H9 (cell line): Measurements from ENCODE around the gene HVCN1. TPM values are rescaled to one million over a fixed set of nuclear protein-coding genes. Genes with fewer than 3 reads are reported as not detected.

ENCODE experiments used
- DNase-seq: peaks from one replicate; pipeline ENCODE4 v3.0.0-alpha.2; 2017
- H2AFZ ChIP-seq: one replicate; pipeline ENCODE4 v1.6.1; 2013; ENCODE audit warnings: mild to moderate bottlenecking, low read length, control low read depth, moderate library complexity
- H2AK5ac ChIP-seq: 2 replicates; pipeline ENCODE4 v1.6.1; 2013; ENCODE audit warnings: low read length, control low read depth, mixed read lengths; ENCODE audit not compliant: insufficient read length
- H2BK120ac ChIP-seq: one replicate; pipeline ENCODE4 v1.6.1; 2013; ENCODE audit warnings: low read depth, mild to moderate bottlenecking, low read length, control low read depth, inconsistent platforms; ENCODE audit not compliant: poor library complexity, severe bottlenecking
- H2BK12ac ChIP-seq: 2 replicates; pipeline ENCODE4 v1.6.1; 2013; ENCODE audit warnings: low read length, control low read depth, mixed read lengths, low read depth; ENCODE audit not compliant: insufficient read length
- H2BK15ac ChIP-seq: 2 replicates; pipeline ENCODE4 v1.6.1; 2013; ENCODE audit warnings: low read depth, low read length, control low read depth
- H2BK20ac ChIP-seq: one replicate; pipeline ENCODE4 v1.6.1; 2013; ENCODE audit warnings: low read depth, mild to moderate bottlenecking, low read length, control low read depth, inconsistent platforms; ENCODE audit not compliant: poor library complexity, severe bottlenecking
- H2BK5ac ChIP-seq: 2 replicates; pipeline ENCODE4 v1.6.1; 2013; ENCODE audit warnings: low read length, control low read depth, mixed read lengths; ENCODE audit not compliant: insufficient read length
- H3K14ac ChIP-seq: 2 replicates; pipeline ENCODE4 v1.6.1; 2013; ENCODE audit warnings: low read length, control low read depth; ENCODE audit not compliant: insufficient read depth
- H3K18ac ChIP-seq: 2 replicates; pipeline ENCODE4 v1.6.1; 2013; ENCODE audit warnings: low read depth, mild to moderate bottlenecking, mixed read lengths, low read length, control low read depth; ENCODE audit not compliant: insufficient read length
- H3K23ac ChIP-seq: 2 replicates; pipeline ENCODE4 v1.6.1; 2013; ENCODE audit warnings: low read length, control low read depth, mixed read lengths, low read depth; ENCODE audit not compliant: insufficient read length
- H3K23me2 ChIP-seq: 2 replicates; pipeline ENCODE4 v1.6.1; 2013; ENCODE audit warnings: low read depth, mild to moderate bottlenecking, mixed read lengths, low read length, control low read depth; ENCODE audit not compliant: insufficient read length, poor library complexity, severe bottlenecking
- H3K27ac ChIP-seq: 2 replicates; pipeline ENCODE4 v1.5.1; 2013; ENCODE audit warnings: low read length, control low read depth, mixed read lengths, low read depth; ENCODE audit not compliant: insufficient read length
- H3K27me3 ChIP-seq: 2 replicates; pipeline ENCODE4 v1.6.1; 2013; ENCODE audit warnings: low read length, control low read depth, inconsistent platforms; ENCODE audit not compliant: insufficient read depth
- H3K4ac ChIP-seq: 2 replicates; pipeline ENCODE4 v1.6.1; 2013; ENCODE audit warnings: low read depth, mild to moderate bottlenecking, control low read depth, inconsistent platforms, low read length, moderate library complexity
- H3K4me1 ChIP-seq: 2 replicates; pipeline ENCODE4 v1.6.1; 2013; ENCODE audit warnings: low read length, control low read depth, inconsistent platforms; ENCODE audit not compliant: insufficient read depth
- H3K4me2 ChIP-seq: 2 replicates; pipeline ENCODE4 v1.6.1; 2013; ENCODE audit warnings: low read length, control low read depth, mixed read lengths; ENCODE audit not compliant: insufficient read length, insufficient read depth
- H3K56ac ChIP-seq: 2 replicates; pipeline ENCODE4 v1.6.1; 2013; ENCODE audit warnings: low read depth, mild to moderate bottlenecking, mixed read lengths, low read length, control low read depth; ENCODE audit not compliant: insufficient read length
- H3K79me1 ChIP-seq: 2 replicates; pipeline ENCODE4 v1.6.1; 2013; ENCODE audit warnings: low read depth, mild to moderate bottlenecking, moderate library complexity, low read length, control low read depth, inconsistent platforms; ENCODE audit not compliant: insufficient read depth, poor library complexity, severe bottlenecking
- H3K79me2 ChIP-seq: 2 replicates; pipeline ENCODE4 v1.6.1; 2013; ENCODE audit warnings: low read length, control low read depth, inconsistent platforms; ENCODE audit not compliant: insufficient read depth
- H3K9ac ChIP-seq: 2 replicates; pipeline ENCODE4 v1.6.1; 2013; ENCODE audit warnings: low read length, control low read depth, mixed read lengths; ENCODE audit not compliant: insufficient read length; ENCODE audit errors: extremely low read depth
- H3K9me3 ChIP-seq: one replicate; pipeline ENCODE4 v1.6.1; 2013; ENCODE audit warnings: low read depth, low read length, inconsistent platforms; ENCODE audit not compliant: control insufficient read depth
- H3T11ph ChIP-seq: one replicate; pipeline ENCODE4 v1.6.1; 2013; ENCODE audit warnings: mild to moderate bottlenecking, low read length, control low read depth, inconsistent platforms
- H4K20me1 ChIP-seq: one replicate; pipeline ENCODE4 v1.6.1; 2013; ENCODE audit not compliant: control insufficient read depth, insufficient read length, insufficient read depth
- H4K5ac ChIP-seq: 2 replicates; pipeline ENCODE4 v1.6.1; 2013; ENCODE audit warnings: low read depth, mild to moderate bottlenecking, mixed read lengths, low read length, control low read depth; ENCODE audit not compliant: insufficient read length
- H4K8ac ChIP-seq: replicated peaks from 2 replicates; pipeline ENCODE4 v1.6.1; 2013; ENCODE audit warnings: low read length, control low read depth, mixed read lengths, low read depth; ENCODE audit not compliant: insufficient read length
- H4K91ac ChIP-seq: 2 replicates; pipeline ENCODE4 v1.6.1; 2013; ENCODE audit warnings: low read depth, mild to moderate bottlenecking, moderate library complexity, mixed read lengths, low read length, control low read depth; ENCODE audit not compliant: insufficient read length
- H3K27ac Mint-ChIP-seq, 3 experiments: 2 replicates in 2 of 3; 3 replicates in 1 of 3; pipeline ENCODE4 v1.8.0; 2020 to 2021; ENCODE audit warnings: mixed read lengths in 3 of 3, mild to moderate bottlenecking in 1 of 3, moderate library complexity in 1 of 3
- H3K27me3 Mint-ChIP-seq: 2 replicates; pipeline ENCODE4 v1.8.0; 2021; ENCODE audit warnings: low read depth, mild to moderate bottlenecking, moderate library complexity, mixed read lengths
- H3K36me3 Mint-ChIP-seq, 3 experiments: 2 replicates in 2 of 3; 3 replicates in 1 of 3; pipeline ENCODE4 v1.8.0; 2020 to 2021; ENCODE audit warnings: low read depth in 3 of 3, mixed read lengths in 3 of 3; ENCODE audit not compliant: insufficient read depth in 1 of 3
- H3K4me1 Mint-ChIP-seq, 2 experiments: 2 replicates each; pipeline ENCODE4 v1.8.0; 2020; ENCODE audit warnings: mixed read lengths in 2 of 2
- H3K4me3 Mint-ChIP-seq, 2 experiments: 2 replicates in 1 of 2; 3 replicates in 1 of 2; pipeline ENCODE4 v1.8.0; 2020 to 2021; ENCODE audit warnings: mild to moderate bottlenecking in 2 of 2, mixed read lengths in 2 of 2, moderate library complexity in 1 of 2
- H3K9me3 Mint-ChIP-seq, 2 experiments: 2 replicates in 1 of 2; 3 replicates in 1 of 2; pipeline ENCODE4 v1.8.0; 2020; ENCODE audit warnings: mild to moderate bottlenecking in 2 of 2, mixed read lengths in 2 of 2, moderate library complexity in 1 of 2
- total RNA-seq: library from RNA; stranded (reverse); gene quantifications from 2 replicates; pipeline ENCODE4 v1.2.1, GENCODE V29; 2021
- TF ChIP-seq, protein P1 (sequence below): fragments of 200-600 bp; sonication (generic); conservative IDR thresholded peaks from 3 replicates; pipeline ENCODE4 v1.8.0; 2021; ENCODE audit warnings: antibody characterized with exemption, mild to moderate bottlenecking

Gene HVCN1
- total RNA-seq, 1 experiment from 2014 or later: 5.2 TPM

DNA sequence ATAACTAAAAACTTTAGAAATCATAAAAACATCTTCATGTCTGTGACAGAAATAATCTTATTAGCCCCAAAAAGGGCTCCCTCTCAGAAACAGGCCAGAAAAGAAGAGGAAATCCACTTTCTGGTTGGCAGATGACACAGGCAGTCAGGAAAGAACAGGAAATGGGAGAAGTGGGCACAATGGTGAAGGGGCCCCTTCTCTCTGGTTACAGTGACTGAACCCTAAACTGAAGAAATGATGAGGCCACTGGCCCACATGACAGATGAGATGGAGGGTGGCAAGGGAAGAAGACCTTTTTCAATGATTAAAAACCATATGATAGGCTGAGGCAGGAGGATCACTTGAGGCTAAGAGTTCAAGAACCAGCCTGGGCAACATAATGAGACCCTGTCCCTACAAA, 53.9 kb downstream of the HVCN1 start:
- Histone ChIP-seq H3K23ac (no peak overlapping the region), H3K23me2 (no peaks in the 10 kb centered on the region), H2AK5ac (no peak overlapping the region), H2BK12ac (no peak overlapping the region), H3T11ph (no peak overlapping the region), H3K9ac (no peak overlapping the region), H3K4me2 (no peak overlapping the region), H3K79me1 (no peaks in the 10 kb centered on the region), H3K79me2 (no peaks in the 10 kb centered on the region), H4K8ac (no peak overlapping the region), H2BK20ac (no peak overlapping the region), H3K9me3 (no peaks in the 10 kb centered on the region), H2BK120ac (no peak overlapping the region), H3K56ac (no peak overlapping the region), H4K5ac (no peak overlapping the region), H2BK15ac (no peak overlapping the region), H3K18ac (no peak overlapping the region), H3K4ac (no peak overlapping the region), H3K27me3 (no peaks in the 10 kb centered on the region), H2AFZ (no peak overlapping the region), H4K91ac (no peak overlapping the region), H3K27ac (no peak overlapping the region), H3K4me1 (no peaks in the 10 kb centered on the region), H3K14ac (no peak overlapping the region), H2BK5ac (no peak overlapping the region), H4K20me1 (no peaks in the 10 kb centered on the region)
- no peak for DNase-seq
- H3K9me3 Mint-ChIP-seq: no peaks in the 10 kb centered on the region
- peak overlapping the region in 1 of 3 experiments; percentile 14; a peak in 1 of 7 replicates for H3K27ac Mint-ChIP-seq
- H3K36me3 Mint-ChIP-seq: no peaks in the 10 kb centered on the region
- TF ChIP-seq, protein P1, sequence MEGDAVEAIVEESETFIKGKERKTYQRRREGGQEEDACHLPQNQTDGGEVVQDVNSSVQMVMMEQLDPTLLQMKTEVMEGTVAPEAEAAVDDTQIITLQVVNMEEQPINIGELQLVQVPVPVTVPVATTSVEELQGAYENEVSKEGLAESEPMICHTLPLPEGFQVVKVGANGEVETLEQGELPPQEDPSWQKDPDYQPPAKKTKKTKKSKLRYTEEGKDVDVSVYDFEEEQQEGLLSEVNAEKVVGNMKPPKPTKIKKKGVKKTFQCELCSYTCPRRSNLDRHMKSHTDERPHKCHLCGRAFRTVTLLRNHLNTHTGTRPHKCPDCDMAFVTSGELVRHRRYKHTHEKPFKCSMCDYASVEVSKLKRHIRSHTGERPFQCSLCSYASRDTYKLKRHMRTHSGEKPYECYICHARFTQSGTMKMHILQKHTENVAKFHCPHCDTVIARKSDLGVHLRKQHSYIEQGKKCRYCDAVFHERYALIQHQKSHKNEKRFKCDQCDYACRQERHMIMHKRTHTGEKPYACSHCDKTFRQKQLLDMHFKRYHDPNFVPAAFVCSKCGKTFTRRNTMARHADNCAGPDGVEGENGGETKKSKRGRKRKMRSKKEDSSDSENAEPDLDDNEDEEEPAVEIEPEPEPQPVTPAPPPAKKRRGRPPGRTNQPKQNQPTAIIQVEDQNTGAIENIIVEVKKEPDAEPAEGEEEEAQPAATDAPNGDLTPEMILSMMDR: no peak
- no peak overlapping the region for H3K4me3 Mint-ChIP-seq
- H3K4me1 Mint-ChIP-seq: peaks cover 0 to 3% of the 10 kb centered on the region in 2 experiments; a peak in 1 of 4 replicates
- H3K27me3 Mint-ChIP-seq: no peaks in the 10 kb centered on the region; the same call in 1 of the 2 replicates
